AG04450 (cell line): ENCODE measurements around the gene OCSTAMP. TPM values are rescaled to one million over a fixed set of nuclear protein-coding genes. Genes with fewer than 3 reads are reported as not detected.

Experiments used
- CTCF ChIA-PET: fragments of 300-600, 350-600 bp; formaldehyde crosslinking; extraction: SDS; loops from one replicate; lab custom pipeline; 2022; ENCODE audit warnings: antibody characterized with exemption, inconsistent platforms; lab: Charles Lee
- POLR2A ChIA-PET: fragments of 350-600 bp; formaldehyde crosslinking; extraction: SDS; loops from one replicate; lab custom pipeline; 2021; ENCODE audit warnings: antibody characterized with exemption, inconsistent platforms; lab: Yijun Ruan, JAX
- DNase-seq: peaks from one replicate; pipeline ENCODE4 v3.0.0-alpha.2; 2011; ENCODE audit warnings: low read depth, low spot score
- H3K27ac ChIP-seq: one replicate; pipeline ENCODE4 v1.5.1; 2012; ENCODE audit warnings: low read depth, low read length, control low read depth
- H3K27me3 ChIP-seq: one replicate; pipeline ENCODE4 v1.6.0; 2012; ENCODE audit warnings: low read length; ENCODE audit not compliant: control insufficient read depth, insufficient read depth
- H3K4me3 ChIP-seq: 2 replicates; pipeline ENCODE4 v1.5.1; 2011; ENCODE audit warnings: mild to moderate bottlenecking, low read depth, low read length, control low read depth
- H3K9me3 ChIP-seq: 2 replicates; pipeline ENCODE4 v1.5.1; 2012; ENCODE audit warnings: low read length; ENCODE audit not compliant: control insufficient read depth, insufficient read depth
- CTCF ChIP-seq: IDR thresholded peaks from 2 replicates; pipeline ENCODE4 v1.5.1; 2011; ENCODE audit warnings: low read depth, low read length, control low read depth, inconsistent platforms
- polyA plus RNA-seq: library from polyadenylated mRNA; depleted of rRNA; stranded (reverse); fragments of >200 nt; gene quantifications from 2 replicates; pipeline ENCODE4 v1.2.3, GENCODE V29; 2011

The OCSTAMP gene
- polyA plus RNA-seq, 1 experiment = not detected

GRCh38 chr20:46559685-46560440, 9.4 kb upstream of the OCSTAMP start:
- TF ChIP-seq CTCF = no peak
- H3K4me3 ChIP-seq = no peak overlapping the region
- no peak for DNase-seq
- H3K27me3 ChIP-seq = peaks cover 4% of the 10 kb centered on the region
- no peaks in the 10 kb centered on the region for H3K9me3 ChIP-seq
- H3K27ac ChIP-seq = no peak overlapping the region
- ChIA-PET POLR2A (no interaction called here), CTCF (interaction anchor here (1.0 kb wide), 2 partner anchors 120 to 148 kb away, joined by 3 read pairs; no protein-coding TSS in a partner anchor)

- ChIA-PET CTCF (interaction anchor here (1.0 kb wide), 2 partner anchors 121 to 148 kb away, joined by 3 read pairs; no protein-coding TSS in a partner anchor), POLR2A (no interaction called here)
- peaks cover 6% of the 10 kb centered on the region for H3K27me3 ChIP-seq
- H3K4me3 ChIP-seq = no peak overlapping the region
- peak overlapping the region; percentile 25 for H3K27ac ChIP-seq
- DNase-seq = no peak
- H3K9me3 ChIP-seq = no peaks in the 10 kb centered on the region
- TF ChIP-seq CTCF = no peak
Measured at GRCh38 chr20:46559001-46559400, 8.5 kb upstream of the OCSTAMP start.

DNA sequence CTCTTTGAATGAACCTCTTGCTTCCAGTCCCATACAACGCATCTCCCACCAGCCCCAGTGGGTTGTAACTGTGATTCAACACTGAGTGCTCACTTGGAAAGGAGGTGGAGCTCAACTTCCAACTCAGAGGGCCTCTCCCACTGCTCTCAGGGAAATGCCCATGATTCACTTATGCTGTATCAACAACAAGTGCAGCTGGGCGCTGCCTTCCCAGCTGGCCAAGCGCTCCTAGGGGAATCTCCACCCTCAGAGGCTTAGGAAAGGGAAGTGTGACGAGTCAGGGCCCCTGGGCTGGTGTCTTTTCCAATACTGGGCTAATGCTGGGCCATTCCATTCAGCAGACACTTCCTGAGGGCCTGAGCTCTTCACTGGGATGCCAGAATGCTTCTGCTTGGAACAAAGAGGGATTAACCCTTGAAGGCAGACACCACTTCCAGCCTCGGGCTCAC, 8.1 kb upstream of the OCSTAMP start:
- CTCF ChIA-PET = interaction anchor here (1.0 kb wide), 1 partner anchor 147 kb away, joined by 3 read pairs; no protein-coding TSS in a partner anchor
- no peak overlapping the region for H3K4me3 ChIP-seq
- POLR2A ChIA-PET = interaction anchor here (0.6 to 1.1 kb wide), 2 partner anchors 10 to 778 kb away, joined by 3 to 15 read pairs; no protein-coding TSS in a partner anchor
- TF ChIP-seq CTCF = no peak
- H3K27ac ChIP-seq = peak overlapping the region; percentile 25
- H3K9me3 ChIP-seq = no peaks in the 10 kb centered on the region
- DNase-seq = peak; percentile 85
- H3K27me3 ChIP-seq = peaks cover 6% of the 10 kb centered on the region

GRCh38 chr20:46557231-46557956, 6.9 kb upstream of the OCSTAMP start:
- TF ChIP-seq CTCF = no peak
- Histone ChIP-seq H3K27ac (no peak overlapping the region), H3K4me3 (no peak overlapping the region), H3K9me3 (no peaks in the 10 kb centered on the region), H3K27me3 (peaks cover 6% of the 10 kb centered on the region)
- ChIA-PET CTCF (interaction anchor here (1.1 kb wide), 1 partner anchor 14 kb away, joined by 3 read pairs; no protein-coding TSS in a partner anchor), POLR2A (interaction anchor here (0.5 to 1.1 kb wide), 3 partner anchors 46 to 777 kb away, joined by 5 to 15 read pairs (median 8); no protein-coding TSS in a partner anchor)
- DNase-seq = no peak
